Effector memory CD4-positive, alpha-beta T cell (primary cell): Measurements from ENCODE around the gene WDR91.

ENCODE experiments used
- DNase-seq, 3 donors: peaks; one replicate each; pipeline ENCODE4 v3.0.0-alpha.2; 2020
- H3K27ac ChIP-seq: 2 replicates; pipeline ENCODE4 v1.7.0; 2013; ENCODE audit warnings: mild to moderate bottlenecking, low read length, moderate library complexity; ENCODE audit not compliant: insufficient read depth, poor library complexity, severe bottlenecking
- H3K27me3 ChIP-seq: replicated peaks from 2 replicates; pipeline ENCODE4 v1.7.0; 2013; ENCODE audit warnings: mild to moderate bottlenecking, low read length; ENCODE audit not compliant: insufficient read depth, control insufficient read depth, poor library complexity, severe bottlenecking
- H3K36me3 ChIP-seq: 2 replicates; pipeline ENCODE4 v1.7.0; 2013; ENCODE audit warnings: mild to moderate bottlenecking, low read length, moderate library complexity; ENCODE audit not compliant: control insufficient read depth, insufficient read depth
- H3K4me1 ChIP-seq: 2 replicates; pipeline ENCODE4 v1.7.0; 2013; ENCODE audit warnings: low read length, mild to moderate bottlenecking; ENCODE audit not compliant: control insufficient read depth, insufficient read depth, poor library complexity, severe bottlenecking
- H3K4me3 ChIP-seq: 2 replicates; pipeline ENCODE4 v1.7.0; 2013; ENCODE audit warnings: low read length, low read depth, mild to moderate bottlenecking; ENCODE audit not compliant: insufficient read depth, poor library complexity, severe bottlenecking
- H3K9me3 ChIP-seq: 2 replicates; pipeline ENCODE4 v1.7.0; 2013; ENCODE audit warnings: mild to moderate bottlenecking, low read length, moderate library complexity; ENCODE audit not compliant: control insufficient read depth

Gene WDR91

GRCh38 chr7:135170274-135170997 is 40.9 kb downstream of the WDR91 start, which contains the start of gene CYREN:
Gene CYREN, minus strand, starts transcription at chr7:135170707. Its CDS starts 1,785 bp downstream, at chr7:135168922.
- Histone ChIP-seq H3K27ac (peak within 1 kb of the TSS; percentile 96), H3K27me3 (no peaks in the 10 kb centered on the region), H3K4me1 (peaks cover 13% of the 10 kb centered on the region), H3K4me3 (peak within 1 kb of the TSS; percentile 75), H3K9me3 (no peaks in the 10 kb centered on the region), H3K36me3 (peaks cover 16% of the 10 kb centered on the region)
- DNase-seq, result peak; percentile 77 to 84 (median 82)

GRCh38 chr7:135169964-135170273 is 41.4 kb downstream of the WDR91 start:
- Histone ChIP-seq H3K9me3 (no peaks in the 10 kb centered on the region), H3K4me1 (peaks cover 13% of the 10 kb centered on the region), H3K4me3 (peak overlapping the region; percentile 75), H3K27ac (peak overlapping the region; percentile 96), H3K27me3 (no peaks in the 10 kb centered on the region), H3K36me3 (peaks cover 17% of the 10 kb centered on the region)
- DNase-seq, result no peak

- Histone ChIP-seq H3K4me3 (peak overlapping the region; percentile 75), H3K27me3 (no peaks in the 10 kb centered on the region), H3K4me1 (peaks cover 13% of the 10 kb centered on the region), H3K27ac (peak overlapping the region; percentile 96), H3K36me3 (peaks cover 21% of the 10 kb centered on the region), H3K9me3 (no peaks in the 10 kb centered on the region)
- DNase-seq, result peak; percentile 25 to 54 (median 35)
Measured at GRCh38 chr7:135169141-135169963, 42.0 kb downstream of the WDR91 start.

GRCh38 chr7:135168489-135169140 is 42.7 kb downstream of the WDR91 start:
- no peak overlapping the region for H3K4me3 ChIP-seq
- peaks cover 16% of the 10 kb centered on the region for H3K4me1 ChIP-seq
- peaks cover 26% of the 10 kb centered on the region for H3K36me3 ChIP-seq
- no peaks in the 10 kb centered on the region for H3K27me3 ChIP-seq
- no peak for DNase-seq
- peak overlapping the region; percentile 96 for H3K27ac ChIP-seq
- no peaks in the 10 kb centered on the region for H3K9me3 ChIP-seq

GRCh38 chr7:135168001-135168400 is 43.3 kb downstream of the WDR91 start:
- Histone ChIP-seq H3K36me3 (peaks cover 26% of the 10 kb centered on the region), H3K27ac (no peak overlapping the region), H3K4me1 (peaks cover 16% of the 10 kb centered on the region), H3K9me3 (no peaks in the 10 kb centered on the region), H3K4me3 (no peak overlapping the region), H3K27me3 (no peaks in the 10 kb centered on the region)
- peak in 2 of 3 donors; percentile 11 to 29 for DNase-seq

GRCh38 chr7:135167365-135167917 is 43.9 kb downstream of the WDR91 start:
- H3K4me3 ChIP-seq, result no peak overlapping the region
- no peaks in the 10 kb centered on the region for H3K27me3 ChIP-seq
- peaks cover 30% of the 10 kb centered on the region for H3K36me3 ChIP-seq
- H3K4me1 ChIP-seq, result peaks cover 16% of the 10 kb centered on the region
- H3K27ac ChIP-seq, result peak overlapping the region; percentile 21
- DNase-seq, result no peak
- H3K9me3 ChIP-seq, result no peaks in the 10 kb centered on the region

- Histone ChIP-seq H3K9me3 (no peaks in the 10 kb centered on the region), H3K36me3 (peaks cover 34% of the 10 kb centered on the region), H3K27me3 (no peaks in the 10 kb centered on the region), H3K27ac (no peak overlapping the region), H3K4me1 (peaks cover 16% of the 10 kb centered on the region), H3K4me3 (no peak overlapping the region)
- no peak for DNase-seq
Measured at GRCh38 chr7:135166338-135166990, 44.9 kb downstream of the WDR91 start.

- Histone ChIP-seq H3K27me3 (no peaks in the 10 kb centered on the region), H3K4me1 (peaks cover 16% of the 10 kb centered on the region), H3K36me3 (peaks cover 34% of the 10 kb centered on the region), H3K27ac (no peak overlapping the region), H3K4me3 (no peak overlapping the region), H3K9me3 (no peaks in the 10 kb centered on the region)
- DNase-seq, result no peak
Measured at GRCh38 chr7:135165862-135166261, 45.5 kb downstream of the WDR91 start.

GRCh38 chr7:135164357-135165061 is 46.8 kb downstream of the WDR91 start:
- no peak for DNase-seq
- Histone ChIP-seq H3K9me3 (no peaks in the 10 kb centered on the region), H3K4me1 (peaks cover 24% of the 10 kb centered on the region), H3K27ac (no peak overlapping the region), H3K4me3 (no peak overlapping the region), H3K27me3 (no peaks in the 10 kb centered on the region), H3K36me3 (peaks cover 34% of the 10 kb centered on the region)
